GM18502 (cell line): ENCODE data around the gene ATP2B3.

Experiments
- ATAC-seq: cut with Tn5 transposase; IDR thresholded peaks from one replicate; pipeline ENCODE4 v1.9.1; 2021; ENCODE audit warnings: mild to moderate bottlenecking; ENCODE audit not compliant: unreplicated experiment, poor library complexity

The ATP2B3 gene

DNA sequence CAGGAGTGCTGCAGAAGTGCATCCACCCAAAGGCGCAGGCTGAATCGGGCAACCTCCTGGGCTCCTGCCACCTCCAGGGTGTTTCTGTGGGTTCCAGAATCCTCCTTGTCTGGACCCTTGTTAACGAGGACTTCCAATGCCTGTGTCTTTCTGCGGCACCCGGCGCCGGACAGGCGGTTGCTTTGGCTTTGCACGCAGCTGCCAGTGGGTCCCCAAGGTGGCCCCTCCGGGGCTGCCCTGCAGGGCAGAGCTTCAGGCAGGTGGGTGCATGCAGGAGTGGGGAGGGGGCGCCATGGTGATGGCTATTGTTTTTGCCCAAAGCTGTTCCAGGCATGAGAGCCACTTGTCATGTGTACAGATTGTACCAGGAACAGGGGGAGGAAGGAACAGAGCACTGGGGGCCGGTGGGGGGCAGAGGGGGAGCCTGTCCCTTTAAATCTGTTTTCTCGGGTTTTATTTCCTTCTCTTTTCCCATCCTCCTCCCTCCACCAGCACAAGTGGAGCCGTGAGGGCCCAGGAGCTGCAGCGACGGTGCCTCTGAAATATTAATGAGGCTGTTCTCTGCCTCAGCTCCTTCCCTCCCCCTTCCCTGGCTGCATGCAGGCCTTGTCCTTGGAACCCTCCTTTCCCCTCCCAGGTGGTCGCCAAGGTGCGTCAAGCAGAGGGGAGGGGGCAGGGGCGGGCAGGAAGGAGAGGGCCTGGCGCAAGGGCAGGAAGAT is 13.1 kb downstream of the ATP2B3 start:
- ATAC-seq = no peak

DNA sequence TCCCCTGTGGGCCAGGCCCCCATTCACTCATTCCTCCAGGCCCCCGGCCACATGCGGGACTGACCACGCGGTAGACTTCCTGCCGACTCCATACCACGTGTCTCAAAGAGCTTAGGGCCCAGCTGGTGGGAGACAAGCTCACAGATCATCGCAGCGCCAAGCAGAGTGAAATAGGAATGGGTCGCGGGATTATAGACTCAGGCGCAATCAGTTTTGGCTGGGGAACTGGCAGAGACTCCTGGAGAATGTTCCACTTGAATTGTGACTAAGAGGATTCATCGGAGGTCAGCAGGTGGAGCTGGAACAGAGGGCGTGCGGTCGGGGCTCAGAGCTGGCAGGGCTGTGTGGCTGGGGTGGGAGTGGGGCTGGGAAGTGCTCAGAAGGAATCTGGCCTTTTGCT is 15.6 kb downstream of the ATP2B3 start:
- no peak for ATAC-seq

DNA sequence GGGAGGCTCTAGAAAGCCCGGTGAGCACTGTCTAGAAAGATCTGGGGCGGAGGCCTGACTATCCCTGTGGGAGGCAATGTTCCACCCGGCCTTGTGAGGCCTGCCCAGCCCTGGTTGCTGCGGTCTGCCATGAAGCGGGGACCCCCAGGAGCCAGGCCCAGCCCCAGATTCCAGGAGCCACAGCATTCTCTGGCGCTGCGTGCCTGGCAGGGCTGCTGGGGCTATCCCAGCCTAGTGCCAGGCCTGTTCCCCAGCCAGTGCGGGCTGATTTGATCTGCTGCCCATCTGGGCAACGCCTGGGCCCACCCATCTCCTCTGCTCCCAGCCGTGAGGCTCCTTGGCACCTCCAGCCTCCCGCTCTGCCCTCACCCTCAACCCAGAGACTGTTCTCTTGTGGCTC is 19.6 kb downstream of the ATP2B3 start:
- no peak for ATAC-seq

DNA sequence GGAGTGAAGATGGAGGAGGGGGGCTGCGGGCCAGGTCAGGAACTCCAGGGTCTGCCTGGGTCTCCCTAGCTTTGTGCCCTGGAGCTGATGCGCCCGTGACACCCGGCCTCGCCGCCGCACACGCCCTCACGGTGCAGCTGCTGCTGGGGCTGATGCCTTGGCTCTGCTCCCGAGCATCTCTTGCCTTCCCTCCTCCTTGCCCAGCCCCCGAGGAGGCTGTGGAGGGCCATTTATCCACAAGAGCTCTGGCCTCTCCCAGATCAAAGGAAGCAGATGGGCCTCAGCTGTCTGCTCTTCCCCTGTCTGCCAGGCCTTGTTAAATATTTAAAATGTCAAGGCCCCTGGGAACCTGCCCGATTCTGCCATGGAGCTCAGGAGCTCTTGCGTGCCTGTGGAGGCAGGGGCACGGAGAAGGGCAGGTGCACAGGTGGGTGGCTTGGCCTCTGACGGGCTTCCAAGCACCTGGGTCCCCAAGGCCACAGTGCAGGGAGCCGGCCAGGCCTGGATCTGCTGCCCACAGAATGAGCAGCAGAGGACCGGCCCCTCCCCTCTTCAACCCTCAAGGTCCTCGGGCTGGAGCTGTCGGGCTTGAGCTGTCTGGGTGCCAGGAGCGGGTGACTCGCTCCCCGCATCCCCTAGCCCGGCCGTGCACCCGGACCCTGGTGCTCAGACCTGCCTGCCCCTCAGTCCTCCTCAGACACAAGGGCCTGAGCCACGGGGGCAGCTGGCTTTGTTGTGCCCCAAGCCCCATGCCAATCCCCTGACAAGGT is 20.3 kb downstream of the ATP2B3 start:
- no peak for ATAC-seq

DNA sequence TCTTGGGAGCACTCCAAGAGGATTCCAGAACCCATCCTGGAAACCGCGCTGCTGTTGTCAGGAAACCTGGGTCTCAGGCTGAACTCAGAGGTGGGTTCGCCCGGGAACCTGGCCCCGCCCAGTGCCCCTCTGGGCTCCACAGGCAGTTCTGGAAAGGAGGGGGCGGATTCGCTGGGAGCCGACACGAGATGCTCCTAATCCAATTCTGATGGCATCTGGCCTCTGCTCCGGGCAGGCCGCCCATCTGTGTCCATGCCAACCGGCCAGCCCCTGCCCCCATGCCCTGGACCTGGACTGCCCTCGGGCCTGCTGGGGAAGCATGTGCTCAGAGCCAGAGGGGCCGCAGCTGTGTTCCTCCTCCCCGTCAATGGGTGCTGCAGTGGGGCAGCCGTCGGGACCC is 21.0 kb downstream of the ATP2B3 start:
- ATAC-seq = no peak

DNA sequence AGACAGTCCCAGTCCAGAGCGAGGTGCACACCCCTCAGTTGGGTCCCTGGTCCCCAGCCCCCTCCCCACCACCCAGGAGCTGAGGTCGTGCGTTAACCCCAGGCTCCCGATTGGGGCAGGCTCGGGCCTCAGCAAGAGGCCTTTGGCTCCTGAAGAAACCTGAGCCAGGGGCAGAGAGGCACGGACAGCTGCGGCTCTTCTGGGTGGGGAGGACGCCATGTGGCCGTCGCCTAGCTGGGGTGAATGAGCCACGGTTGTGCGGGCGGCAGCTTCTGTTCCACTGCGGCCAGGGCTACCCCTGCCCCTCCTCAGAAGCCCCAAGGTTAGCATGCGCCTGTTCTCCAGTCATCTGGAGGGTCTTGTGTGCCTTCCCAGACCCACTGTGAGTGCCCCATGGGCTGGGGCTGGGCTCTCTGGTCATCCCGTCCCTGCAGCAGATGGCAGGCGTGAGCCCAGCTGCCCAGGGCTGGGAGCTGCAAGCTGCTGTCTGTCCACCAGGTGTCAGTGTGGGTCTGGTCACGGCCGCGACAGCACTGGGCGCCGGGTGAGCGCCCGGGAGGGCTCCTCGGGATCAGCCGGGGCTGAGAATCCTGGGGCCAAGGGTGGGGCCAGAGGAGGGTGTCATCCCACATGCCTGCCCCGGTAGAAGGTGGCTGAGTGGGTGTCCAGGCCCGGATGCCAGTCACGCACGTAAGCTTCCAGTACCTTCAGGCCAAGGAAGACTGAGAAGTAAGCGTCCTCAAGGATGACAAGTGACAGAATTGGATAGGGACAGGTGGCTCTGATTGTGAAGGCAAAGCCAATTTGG is 21.9 kb downstream of the ATP2B3 start:
- ATAC-seq = peak; percentile 80

DNA sequence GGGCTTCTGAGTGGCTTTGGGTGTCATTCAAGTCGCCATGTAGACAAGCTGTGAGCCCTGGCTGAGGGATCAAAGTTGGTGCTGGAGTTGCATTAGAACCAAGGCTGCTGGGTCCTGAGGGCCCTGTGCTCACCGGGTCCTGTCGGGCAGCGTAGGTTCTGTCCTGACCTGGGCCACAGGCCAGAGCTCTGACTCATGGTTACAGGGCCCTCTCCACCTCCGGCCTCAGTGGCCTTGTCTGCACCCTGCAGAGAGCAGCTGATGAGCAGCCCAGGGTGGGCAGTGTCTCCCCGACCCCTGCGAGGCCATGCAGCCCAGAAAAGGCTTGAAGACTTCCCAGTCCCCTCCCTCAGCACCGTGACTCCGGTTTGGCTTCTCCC is 22.5 kb downstream of the ATP2B3 start:
- no peak for ATAC-seq

DNA sequence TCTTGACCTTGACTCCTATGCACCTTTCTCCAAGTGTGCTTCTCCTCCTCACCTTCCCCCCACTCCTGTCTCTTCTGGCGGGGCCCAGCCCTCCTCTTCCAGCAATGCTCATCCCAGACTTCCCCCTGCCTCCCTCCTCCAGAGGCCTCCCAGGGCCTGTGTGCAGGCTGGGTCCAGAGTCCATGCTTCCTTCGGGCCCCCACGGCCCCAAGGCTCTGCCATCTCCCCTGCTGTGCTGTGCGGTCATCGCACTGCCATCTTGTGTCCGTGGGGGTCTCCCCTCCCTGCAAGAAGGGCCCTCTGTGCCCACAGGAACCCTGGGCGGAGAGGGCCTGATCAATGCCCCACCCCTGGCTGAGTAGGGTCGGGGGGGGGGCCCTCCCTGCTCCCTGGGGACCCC is 27.3 kb downstream of the ATP2B3 start:
- ATAC-seq = no peak

DNA sequence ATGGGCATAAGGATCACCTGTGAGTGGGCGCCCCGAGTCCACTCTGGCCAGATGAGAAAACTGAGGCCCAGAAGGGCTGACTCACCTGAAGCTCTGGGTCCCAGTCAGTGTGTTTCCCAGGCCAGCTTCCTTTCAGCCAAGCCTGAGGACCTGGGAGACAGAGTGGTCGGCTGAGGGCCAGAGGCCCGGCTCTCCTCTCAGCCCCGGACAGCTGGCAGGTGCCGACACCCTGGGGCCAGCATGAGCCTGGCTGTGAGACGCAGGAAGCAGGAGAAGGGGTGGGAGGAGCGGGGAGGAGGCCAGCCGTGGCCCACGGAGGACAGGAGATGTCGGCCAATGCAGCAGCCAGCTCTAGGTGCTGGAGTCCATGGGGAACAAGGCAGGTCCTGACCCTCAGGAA is 28.9 kb downstream of the ATP2B3 start:
- ATAC-seq = no peak

DNA sequence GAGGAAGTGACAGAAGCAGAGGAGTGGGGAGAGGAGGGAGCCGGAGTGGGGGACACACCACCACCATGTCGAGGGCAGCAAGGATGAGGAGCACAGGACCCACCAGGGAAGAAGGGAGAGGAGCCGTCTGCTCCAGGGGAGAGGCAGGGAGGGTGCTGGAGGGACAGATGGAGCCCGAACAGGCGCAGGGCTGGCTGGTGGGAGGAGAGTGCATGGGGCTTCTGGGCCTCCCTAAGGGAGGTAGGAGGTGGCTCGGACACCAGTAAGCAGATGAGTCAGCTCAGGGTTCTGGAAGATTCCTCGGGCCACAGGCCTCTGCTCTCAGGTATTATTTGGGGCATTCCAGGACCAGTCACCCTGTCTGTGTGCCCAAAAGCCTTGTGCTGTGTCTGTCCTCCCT is 29.8 kb downstream of the ATP2B3 start:
- ATAC-seq = no peak

DNA sequence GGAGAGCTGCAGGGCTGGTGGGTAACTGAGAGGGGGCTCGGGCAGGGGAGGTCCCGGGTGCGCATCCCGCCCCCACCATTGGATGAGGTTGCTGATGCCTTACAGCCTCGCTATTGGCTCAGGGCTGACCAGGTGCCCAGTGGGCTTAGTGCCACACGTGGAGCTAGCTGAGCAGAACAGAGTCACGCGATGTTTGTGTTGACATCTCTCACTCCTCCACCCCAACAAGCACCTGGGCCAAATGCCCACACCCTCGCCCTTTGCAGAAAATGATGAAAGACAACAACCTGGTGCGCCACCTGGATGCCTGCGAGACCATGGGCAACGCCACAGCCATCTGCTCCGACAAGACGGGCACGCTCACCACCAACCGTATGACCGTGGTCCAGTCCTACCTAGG is 31.8 kb downstream of the ATP2B3 start:
- ATAC-seq = no peak

DNA sequence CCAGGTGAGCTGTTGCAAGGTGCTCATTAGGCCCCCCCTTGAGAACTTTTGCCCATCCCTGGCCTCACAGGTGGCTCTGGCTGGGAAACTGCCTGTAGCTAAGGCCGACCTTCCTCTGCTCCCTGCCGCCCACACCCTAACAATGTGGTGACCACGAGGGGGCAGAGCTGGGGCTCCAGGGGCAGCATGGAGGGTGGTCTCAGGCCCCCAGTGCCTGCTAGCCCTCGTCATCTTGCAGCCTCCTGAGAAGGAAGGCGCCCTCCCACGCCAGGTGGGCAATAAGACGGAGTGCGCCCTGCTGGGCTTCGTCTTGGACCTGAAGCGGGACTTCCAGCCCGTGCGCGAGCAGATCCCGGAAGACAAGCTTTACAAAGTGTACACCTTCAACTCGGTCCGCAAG is 32.4 kb downstream of the ATP2B3 start:
- no peak for ATAC-seq

DNA sequence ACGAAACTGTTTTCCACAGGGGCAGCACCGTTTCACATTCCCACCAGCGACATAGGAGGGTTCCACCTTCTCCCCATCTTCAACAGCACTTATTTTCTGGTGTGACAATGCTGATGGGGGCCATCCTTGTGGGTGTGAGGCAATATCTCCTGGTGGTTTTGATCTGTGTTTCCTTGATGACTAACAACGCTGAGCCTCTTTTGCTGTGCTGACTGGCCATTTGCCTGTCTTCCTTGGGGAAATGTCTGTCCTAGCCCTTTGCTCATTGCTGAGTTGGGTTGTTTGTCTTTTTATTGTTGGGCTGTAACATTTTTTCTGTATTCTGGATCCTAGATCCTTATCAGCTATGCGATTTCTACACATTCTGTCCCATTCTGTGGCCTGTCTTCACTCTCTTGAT is 33.7 kb downstream of the ATP2B3 start:
- ATAC-seq = no peak

DNA sequence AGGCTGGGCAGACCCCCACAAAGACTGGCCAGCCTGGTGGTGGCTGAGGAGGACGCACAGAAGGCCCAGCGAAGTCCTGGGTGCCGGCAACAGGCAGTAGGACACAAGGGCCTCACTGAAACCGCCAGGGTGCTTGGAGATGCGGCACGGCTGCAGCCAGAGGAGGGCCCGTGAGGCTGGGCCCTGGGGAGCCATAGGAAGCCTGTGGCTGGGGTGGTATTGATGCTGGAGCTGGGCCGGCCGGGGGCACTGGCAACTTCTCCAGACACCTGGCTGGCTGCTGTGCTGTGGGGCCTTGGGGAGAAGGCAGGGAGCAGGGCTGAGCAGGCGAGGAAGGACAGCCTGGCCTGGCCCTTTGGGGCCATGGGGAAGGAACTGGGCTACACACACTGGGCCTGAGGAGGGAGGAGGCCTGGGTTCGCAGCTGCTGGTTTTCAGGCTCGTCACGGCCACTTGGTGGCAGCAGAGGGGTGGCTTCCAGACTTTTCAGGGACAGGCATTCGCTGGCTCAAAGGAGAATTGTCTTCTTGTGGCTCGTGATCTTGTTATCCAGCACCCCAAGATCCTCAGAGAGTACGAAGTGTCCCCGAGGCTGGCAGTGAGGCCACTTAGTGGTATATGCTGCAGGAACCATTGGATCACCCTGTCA is 37.2 kb downstream of the ATP2B3 start:
- peak; percentile 48 for ATAC-seq

DNA sequence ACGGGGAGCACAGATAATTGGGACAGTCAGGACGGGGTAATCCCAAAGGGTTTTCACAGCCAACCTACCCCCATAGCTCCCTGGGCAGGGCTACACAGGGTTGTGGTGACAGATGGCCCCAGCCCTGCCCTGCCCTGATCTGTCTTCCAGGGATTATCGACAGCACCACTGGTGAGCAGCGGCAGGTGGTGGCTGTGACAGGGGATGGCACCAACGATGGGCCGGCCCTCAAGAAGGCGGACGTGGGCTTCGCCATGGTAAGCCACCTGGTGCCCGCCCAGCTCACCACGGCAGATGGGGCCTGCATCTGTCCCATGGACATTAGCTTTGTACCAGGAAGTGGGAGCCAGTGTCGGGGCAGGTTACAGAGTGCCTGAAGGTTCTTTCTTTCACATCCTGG is 39.3 kb downstream of the ATP2B3 start:
- no peak for ATAC-seq

DNA sequence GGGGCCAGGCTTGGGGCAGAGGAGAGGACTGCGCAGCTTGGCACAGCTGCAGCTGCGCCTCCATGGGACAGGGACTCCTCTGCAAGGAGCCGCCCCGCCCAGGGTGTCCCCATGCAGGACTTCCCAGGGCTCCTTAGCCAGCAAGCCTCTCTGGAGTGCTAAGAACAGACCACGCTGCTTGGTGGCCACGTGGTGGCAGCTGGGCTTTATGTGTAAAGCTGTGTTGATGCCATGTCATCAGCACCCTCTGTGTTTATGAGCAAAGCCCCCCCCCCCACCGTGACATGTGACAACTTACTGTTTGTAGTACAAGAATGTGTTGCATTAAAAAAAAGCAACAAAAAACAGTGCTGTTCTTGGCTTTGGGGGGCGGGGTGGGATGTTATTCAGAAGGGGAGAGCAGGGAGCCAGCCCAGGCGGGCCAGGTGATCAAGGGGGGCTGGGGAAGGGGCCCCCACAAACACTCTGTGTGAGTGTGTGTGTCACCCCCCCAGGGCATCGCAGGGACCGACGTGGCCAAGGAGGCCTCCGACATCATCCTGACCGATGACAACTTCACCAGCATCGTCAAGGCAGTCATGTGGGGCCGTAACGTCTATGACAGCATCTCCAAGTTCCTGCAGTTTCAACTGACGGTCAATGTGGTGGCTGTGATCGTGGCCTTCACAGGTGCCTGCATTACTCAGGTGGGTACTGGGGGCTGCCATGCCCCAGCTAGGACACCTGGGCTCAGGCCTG is 40.3 kb downstream of the ATP2B3 start:
- ATAC-seq = no peak

DNA sequence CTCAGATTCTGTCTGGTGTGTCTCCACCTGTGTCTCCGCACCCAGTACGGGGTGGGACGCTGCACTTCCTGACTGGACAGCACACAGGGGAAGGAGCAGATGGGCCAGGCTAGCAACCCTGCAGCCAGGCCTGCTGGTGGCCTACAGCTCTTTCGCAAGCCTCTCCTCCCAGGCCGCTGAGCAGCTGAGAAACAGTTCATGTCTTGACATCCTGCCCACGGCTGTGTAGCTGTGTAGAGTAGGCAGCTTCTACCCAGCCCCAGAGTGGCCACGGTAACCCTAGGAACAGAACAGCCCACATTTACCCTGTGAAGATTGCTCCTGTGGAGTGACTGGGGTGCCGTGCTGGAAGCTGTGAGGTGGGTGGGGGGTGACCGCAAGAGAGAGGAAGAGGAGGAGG is 42.6 kb downstream of the ATP2B3 start:
- ATAC-seq = no peak

DNA sequence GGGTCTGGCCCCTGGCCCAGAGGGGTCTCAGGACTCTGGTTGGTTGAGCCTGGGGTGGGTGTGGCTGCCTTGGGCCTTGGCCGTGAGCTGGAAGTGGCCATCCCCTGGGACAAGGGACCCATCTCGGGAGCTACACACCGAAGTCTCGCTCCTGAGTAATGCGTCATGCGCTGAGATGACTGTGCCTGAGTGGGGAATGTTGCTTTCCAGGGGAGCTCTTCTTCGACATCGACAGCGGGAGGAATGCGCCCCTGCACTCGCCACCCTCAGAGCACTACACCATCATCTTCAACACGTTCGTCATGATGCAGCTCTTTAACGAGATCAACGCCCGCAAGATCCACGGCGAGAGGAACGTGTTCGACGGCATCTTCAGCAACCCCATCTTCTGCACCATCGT is 43.0 kb downstream of the ATP2B3 start:
- no peak for ATAC-seq

DNA sequence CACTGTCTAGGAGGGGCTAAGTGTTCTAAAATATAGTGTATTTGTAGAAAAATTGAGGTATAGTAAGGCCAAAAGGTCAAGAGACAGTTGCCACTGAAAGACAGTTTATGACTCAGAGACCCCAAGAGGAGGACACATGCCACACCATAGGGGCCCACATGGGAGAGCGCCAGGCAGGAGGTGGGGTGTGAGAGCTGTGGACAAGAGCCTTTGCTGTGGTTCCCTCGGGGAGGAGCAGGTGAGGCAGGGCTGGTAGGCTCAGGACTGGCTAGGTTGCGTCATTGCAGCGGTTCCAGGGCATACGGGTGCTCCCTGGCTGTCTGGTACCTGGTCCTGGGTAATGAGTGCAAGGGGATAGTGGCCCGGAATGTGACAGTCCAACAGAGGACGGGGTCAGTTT is 43.9 kb downstream of the ATP2B3 start:
- no peak for ATAC-seq

DNA sequence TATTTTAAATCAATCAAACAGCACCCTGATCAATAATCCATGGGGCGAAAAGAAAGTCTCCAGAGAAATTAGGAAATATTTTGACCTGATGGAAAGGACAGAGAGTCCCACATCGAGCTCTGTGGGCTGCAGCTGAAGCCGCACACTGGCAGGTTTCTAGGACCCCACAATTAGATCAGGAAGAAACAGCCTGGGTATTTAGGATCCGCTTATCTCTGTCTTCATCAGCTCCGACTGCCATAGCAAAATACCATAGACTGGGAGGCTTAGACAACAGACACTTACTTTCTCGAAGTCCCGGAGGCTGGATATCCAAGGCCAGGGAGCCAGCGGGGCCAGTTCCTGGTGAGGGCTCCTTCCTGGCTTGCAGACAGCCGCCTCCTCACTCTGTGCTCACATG is 45.1 kb downstream of the ATP2B3 start:
- no peak for ATAC-seq
